Coronary artery (tissue), 2 donors: ENCODE results near the gene CDH23.

Experiments
- DNase-seq: peaks from one replicate; pipeline ENCODE4 v3.0.0-alpha.2; 2017; ENCODE audit warnings: low spot score
- H3K27ac ChIP-seq, 2 donors: fragments of 200-600 bp; sonication (generic); one replicate each; pipeline ENCODE4 v1.5.1; 2016 to 2019
- H3K4me3 ChIP-seq: fragments of 200-600 bp; sonication (generic); 2 replicates; pipeline ENCODE4 v1.5.1; 2016; ENCODE audit warnings: mild to moderate bottlenecking, moderate library complexity
- CTCF ChIP-seq: fragments of 200-600 bp; sonication (generic); IDR thresholded peaks from one replicate; pipeline ENCODE4 v1.5.1; 2019; ENCODE audit warnings: antibody characterized with exemption

The CDH23 gene

GRCh38 chr10:71782917-71783490 is 386.3 kb downstream of the CDH23 start:
- no peak overlapping the region for H3K27ac ChIP-seq
- no peak for DNase-seq
- H3K4me3 ChIP-seq: no peak overlapping the region
- no peak for TF ChIP-seq CTCF

- H3K4me3 ChIP-seq: no peak overlapping the region
- no peak for TF ChIP-seq CTCF
- H3K27ac ChIP-seq: no peak overlapping the region
- DNase-seq: no peak
Measured at GRCh38 chr10:71783917-71784678, 387.4 kb downstream of the CDH23 start.

- no peak overlapping the region for H3K4me3 ChIP-seq
- TF ChIP-seq CTCF: no peak
- H3K27ac ChIP-seq: no peak overlapping the region
- no peak for DNase-seq
Measured at GRCh38 chr10:71784679-71785272, 388.1 kb downstream of the CDH23 start.

- no peak for TF ChIP-seq CTCF
- Histone ChIP-seq H3K4me3 (no peak overlapping the region), H3K27ac (no peak overlapping the region)
- DNase-seq: no peak
Measured at GRCh38 chr10:71788954-71789353, 392.2 kb downstream of the CDH23 start.

GRCh38 chr10:71789871-71790270 is 393.2 kb downstream of the CDH23 start:
- no peak for TF ChIP-seq CTCF
- Histone ChIP-seq H3K27ac (no peak overlapping the region), H3K4me3 (no peak overlapping the region)
- DNase-seq: no peak

- Histone ChIP-seq H3K27ac (no peak overlapping the region), H3K4me3 (no peak overlapping the region)
- no peak for DNase-seq
- no peak for TF ChIP-seq CTCF
Measured at GRCh38 chr10:71790749-71791440, 394.2 kb downstream of the CDH23 start.
